ENCODE results near the gene TMEM273.
A peak's percentile ranks its signal among the peaks of the same experiment; 100 is the strongest.

Gene TMEM273

GRCh38 chr10:49187950-49188761 is at the start of gene TMEM273:
TMEM273 (minus strand) TSS chr10:49188391; CDS start chr10:49188336, 55 bp downstream.
- no peaks in the 10 kb centered on the region for H3K9me3 Mint-ChIP-seq (ENCODE audit: low read depth)
- H3K4me1 Mint-ChIP-seq (ENCODE audit: low read depth) = peaks cover 15% of the 10 kb centered on the region
- peak within 1 kb of the TSS; percentile 62 for H3K4me3 Mint-ChIP-seq
- peaks cover 5% of the 10 kb centered on the region for H3K27me3 Mint-ChIP-seq
- no peaks in the 10 kb centered on the region for H3K36me3 Mint-ChIP-seq
- H3K27ac Mint-ChIP-seq = peak within 1 kb of the TSS; percentile 34

GRCh38 chr10:49237985-49238384 is 49.8 kb upstream of the TMEM273 start:
- no peaks in the 10 kb centered on the region for H3K27me3 Mint-ChIP-seq
- no peaks in the 10 kb centered on the region for H3K9me3 Mint-ChIP-seq (ENCODE audit: low read depth)
- no peak overlapping the region for H3K4me3 Mint-ChIP-seq
- H3K4me1 Mint-ChIP-seq (ENCODE audit: low read depth) = no peaks in the 10 kb centered on the region
- H3K36me3 Mint-ChIP-seq = no peaks in the 10 kb centered on the region
- no peak overlapping the region for H3K27ac Mint-ChIP-seq

GRCh38 chr10:49235392-49235791 is 47.2 kb upstream of the TMEM273 start:
- Mint-ChIP-seq H3K36me3 (no peaks in the 10 kb centered on the region), H3K4me1 (ENCODE audit: low read depth) (no peaks in the 10 kb centered on the region), H3K9me3 (ENCODE audit: low read depth) (no peaks in the 10 kb centered on the region), H3K27ac (no peak overlapping the region), H3K27me3 (peaks cover 1% of the 10 kb centered on the region), H3K4me3 (no peak overlapping the region)

GRCh38 chr10:49231086-49231820 is 43.1 kb upstream of the TMEM273 start:
- H3K4me1 Mint-ChIP-seq (ENCODE audit: low read depth) = no peaks in the 10 kb centered on the region
- no peaks in the 10 kb centered on the region for H3K36me3 Mint-ChIP-seq
- no peak overlapping the region for H3K4me3 Mint-ChIP-seq
- H3K9me3 Mint-ChIP-seq (ENCODE audit: low read depth) = no peaks in the 10 kb centered on the region
- H3K27me3 Mint-ChIP-seq = peaks cover 2% of the 10 kb centered on the region
- H3K27ac Mint-ChIP-seq = no peak overlapping the region

- Mint-ChIP-seq H3K27ac (no peak overlapping the region), H3K4me3 (no peak overlapping the region), H3K4me1 (ENCODE audit: low read depth) (no peaks in the 10 kb centered on the region), H3K36me3 (no peaks in the 10 kb centered on the region), H3K27me3 (peaks cover 3% of the 10 kb centered on the region), H3K9me3 (ENCODE audit: low read depth) (no peaks in the 10 kb centered on the region)
These were observed 41.8 kb upstream of the TMEM273 start for GRCh38 chr10:49230004-49230403.

- no peaks in the 10 kb centered on the region for H3K36me3 Mint-ChIP-seq
- no peaks in the 10 kb centered on the region for H3K4me1 Mint-ChIP-seq (ENCODE audit: low read depth)
- H3K27ac Mint-ChIP-seq = no peak overlapping the region
- H3K27me3 Mint-ChIP-seq = peaks cover 3% of the 10 kb centered on the region
- H3K9me3 Mint-ChIP-seq (ENCODE audit: low read depth) = peaks cover 5% of the 10 kb centered on the region
- H3K4me3 Mint-ChIP-seq = no peak overlapping the region
These were observed 40.5 kb upstream of the TMEM273 start for GRCh38 chr10:49228677-49229076.

GRCh38 chr10:49227406-49227805 is 39.2 kb upstream of the TMEM273 start:
- no peaks in the 10 kb centered on the region for H3K36me3 Mint-ChIP-seq

GRCh38 chr10:49226594-49226993 is 38.4 kb upstream of the TMEM273 start:
- H3K4me3 Mint-ChIP-seq = no peak overlapping the region
- H3K4me1 Mint-ChIP-seq (ENCODE audit: low read depth) = no peaks in the 10 kb centered on the region
- no peaks in the 10 kb centered on the region for H3K36me3 Mint-ChIP-seq
- H3K9me3 Mint-ChIP-seq (ENCODE audit: low read depth) = peaks cover 6% of the 10 kb centered on the region
- H3K27ac Mint-ChIP-seq = no peak overlapping the region
- H3K27me3 Mint-ChIP-seq = peaks cover 3% of the 10 kb centered on the region

More at GRCh38 chr10:49227406-49227805, 39.2 kb upstream of the TMEM273 start:
- Mint-ChIP-seq H3K27me3 (peaks cover 3% of the 10 kb centered on the region), H3K9me3 (ENCODE audit: low read depth) (peaks cover 6% of the 10 kb centered on the region), H3K4me3 (no peak overlapping the region), H3K4me1 (ENCODE audit: low read depth) (no peaks in the 10 kb centered on the region), H3K27ac (no peak overlapping the region)

GRCh38 chr10:49225218-49225876 is 37.2 kb upstream of the TMEM273 start:
- no peaks in the 10 kb centered on the region for H3K36me3 Mint-ChIP-seq
- no peak overlapping the region for H3K27ac Mint-ChIP-seq
- no peaks in the 10 kb centered on the region for H3K4me1 Mint-ChIP-seq (ENCODE audit: low read depth)
- peaks cover 2% of the 10 kb centered on the region for H3K27me3 Mint-ChIP-seq
- H3K4me3 Mint-ChIP-seq = no peak overlapping the region
- H3K9me3 Mint-ChIP-seq (ENCODE audit: low read depth) = peaks cover 6% of the 10 kb centered on the region

GRCh38 chr10:49223205-49223604 is 35.0 kb upstream of the TMEM273 start:
- Mint-ChIP-seq H3K9me3 (ENCODE audit: low read depth) (peaks cover 6% of the 10 kb centered on the region), H3K4me3 (no peak overlapping the region), H3K27me3 (peaks cover 5% of the 10 kb centered on the region), H3K27ac (no peak overlapping the region), H3K4me1 (ENCODE audit: low read depth) (no peaks in the 10 kb centered on the region), H3K36me3 (no peaks in the 10 kb centered on the region)

GRCh38 chr10:49222170-49222569 is 34.0 kb upstream of the TMEM273 start:
- peaks cover 6% of the 10 kb centered on the region for H3K9me3 Mint-ChIP-seq (ENCODE audit: low read depth)
- H3K36me3 Mint-ChIP-seq = no peaks in the 10 kb centered on the region
- H3K27ac Mint-ChIP-seq = no peak overlapping the region
- H3K4me3 Mint-ChIP-seq = no peak overlapping the region
- H3K27me3 Mint-ChIP-seq = peaks cover 5% of the 10 kb centered on the region
- no peaks in the 10 kb centered on the region for H3K4me1 Mint-ChIP-seq (ENCODE audit: low read depth)

- peaks cover 3% of the 10 kb centered on the region for H3K27me3 Mint-ChIP-seq
- H3K36me3 Mint-ChIP-seq = no peaks in the 10 kb centered on the region
- H3K27ac Mint-ChIP-seq = no peak overlapping the region
- no peak overlapping the region for H3K4me3 Mint-ChIP-seq
- H3K4me1 Mint-ChIP-seq (ENCODE audit: low read depth) = no peaks in the 10 kb centered on the region
- peaks cover 6% of the 10 kb centered on the region for H3K9me3 Mint-ChIP-seq (ENCODE audit: low read depth)
These were observed 32.5 kb upstream of the TMEM273 start for GRCh38 chr10:49220679-49221078.

- peaks cover 3% of the 10 kb centered on the region for H3K27me3 Mint-ChIP-seq
- H3K4me3 Mint-ChIP-seq = no peak overlapping the region
- peaks cover 6% of the 10 kb centered on the region for H3K9me3 Mint-ChIP-seq (ENCODE audit: low read depth)
- no peak overlapping the region for H3K27ac Mint-ChIP-seq
- peaks cover under 1% of the 10 kb centered on the region for H3K4me1 Mint-ChIP-seq (ENCODE audit: low read depth)
- H3K36me3 Mint-ChIP-seq = no peaks in the 10 kb centered on the region
These were observed 31.8 kb upstream of the TMEM273 start for GRCh38 chr10:49220031-49220430.

- Mint-ChIP-seq H3K27ac (no peak overlapping the region), H3K4me3 (no peak overlapping the region), H3K36me3 (no peaks in the 10 kb centered on the region), H3K9me3 (ENCODE audit: low read depth) (peaks cover 6% of the 10 kb centered on the region), H3K4me1 (ENCODE audit: low read depth) (peaks cover 3% of the 10 kb centered on the region), H3K27me3 (peaks cover 3% of the 10 kb centered on the region)
These were observed 31.1 kb upstream of the TMEM273 start for GRCh38 chr10:49219248-49219647.

- Mint-ChIP-seq H3K27me3 (peaks cover 6% of the 10 kb centered on the region), H3K4me1 (ENCODE audit: low read depth) (peaks cover 3% of the 10 kb centered on the region), H3K4me3 (no peak overlapping the region), H3K9me3 (ENCODE audit: low read depth) (no peaks in the 10 kb centered on the region), H3K27ac (no peak overlapping the region), H3K36me3 (no peaks in the 10 kb centered on the region)
These were observed 30.3 kb upstream of the TMEM273 start for GRCh38 chr10:49218480-49218879.

Measured in activated naive CD8-positive, alpha-beta T cell (primary cell).